ENCODE measurements around the gene CCND3. TPM values are rescaled to one million over a fixed set of nuclear protein-coding genes. Genes with fewer than 3 reads are reported as not detected.

Gene CCND3
- total RNA-seq, 4 donors from 2014 or later: 103 to 212 (median 145) TPM

DNA sequence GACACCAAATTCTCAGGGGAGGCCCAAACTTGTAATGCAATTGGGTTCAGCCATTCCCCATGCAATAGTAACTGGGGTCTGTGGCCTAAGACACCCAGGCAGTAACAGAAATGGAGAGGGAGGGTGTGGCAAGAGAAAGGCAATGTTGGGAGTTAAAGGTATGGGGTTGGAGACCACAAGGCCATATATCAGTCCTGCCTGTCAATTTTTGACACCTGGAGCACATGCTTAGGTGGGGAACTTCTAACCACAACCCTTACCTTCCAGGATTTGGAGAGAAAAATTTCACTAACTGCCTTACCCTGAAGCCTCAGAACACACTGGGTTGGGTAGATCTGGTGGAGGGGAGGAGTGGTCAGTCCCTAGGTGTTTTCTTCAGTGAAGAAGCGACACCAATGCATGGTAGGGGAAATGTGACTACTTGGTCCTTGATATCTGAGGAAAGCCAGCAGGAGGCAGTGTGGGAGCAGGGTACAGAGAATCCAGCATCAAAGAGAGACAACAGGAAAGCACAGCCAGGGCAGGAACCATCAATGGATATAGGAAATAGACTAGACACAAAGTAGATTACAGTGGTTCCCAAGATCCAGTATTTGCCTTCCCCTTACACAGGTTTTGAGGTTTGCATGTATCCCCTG is 39.6 kb downstream of the CCND3 start:
- Histone ChIP-seq H3K27me3 (no peaks in the 10 kb centered on the region), H3K4me1 (no peaks in the 10 kb centered on the region), H3K4me3 (no peak overlapping the region), H3K36me3 (peaks cover 0 to 61% of the 10 kb centered on the region in 2 donors), H3K27ac (no peak overlapping the region), H3K9me3 (no peaks in the 10 kb centered on the region)
- no CpG with 5 or more reads among the region's 1 CpG for WGBS, 2 donors (ENCODE audit: low coverage in 1 of 2)
- no peak for ATAC-seq
- TF ChIP-seq, protein P1, sequence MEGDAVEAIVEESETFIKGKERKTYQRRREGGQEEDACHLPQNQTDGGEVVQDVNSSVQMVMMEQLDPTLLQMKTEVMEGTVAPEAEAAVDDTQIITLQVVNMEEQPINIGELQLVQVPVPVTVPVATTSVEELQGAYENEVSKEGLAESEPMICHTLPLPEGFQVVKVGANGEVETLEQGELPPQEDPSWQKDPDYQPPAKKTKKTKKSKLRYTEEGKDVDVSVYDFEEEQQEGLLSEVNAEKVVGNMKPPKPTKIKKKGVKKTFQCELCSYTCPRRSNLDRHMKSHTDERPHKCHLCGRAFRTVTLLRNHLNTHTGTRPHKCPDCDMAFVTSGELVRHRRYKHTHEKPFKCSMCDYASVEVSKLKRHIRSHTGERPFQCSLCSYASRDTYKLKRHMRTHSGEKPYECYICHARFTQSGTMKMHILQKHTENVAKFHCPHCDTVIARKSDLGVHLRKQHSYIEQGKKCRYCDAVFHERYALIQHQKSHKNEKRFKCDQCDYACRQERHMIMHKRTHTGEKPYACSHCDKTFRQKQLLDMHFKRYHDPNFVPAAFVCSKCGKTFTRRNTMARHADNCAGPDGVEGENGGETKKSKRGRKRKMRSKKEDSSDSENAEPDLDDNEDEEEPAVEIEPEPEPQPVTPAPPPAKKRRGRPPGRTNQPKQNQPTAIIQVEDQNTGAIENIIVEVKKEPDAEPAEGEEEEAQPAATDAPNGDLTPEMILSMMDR (IDR thresholded peaks at IDR 0.05): peak in 1 of 4 experiments; percentile 8
- no peak for TF ChIP-seq POLR2A (IDR thresholded peaks at IDR 0.05)

- Histone ChIP-seq H3K4me3 (no peak overlapping the region), H3K27me3 (no peaks in the 10 kb centered on the region), H3K9me3 (no peaks in the 10 kb centered on the region), H3K36me3 (peaks cover 0 to 49% of the 10 kb centered on the region in 2 donors), H3K4me1 (peaks cover 3 to 7% (median 6%) of the 10 kb centered on the region in 3 donors), H3K27ac (no peak overlapping the region)
- TF ChIP-seq POLR2A (IDR thresholded peaks at IDR 0.05) (no peak), POLR2AphosphoS5 (IDR thresholded peaks at IDR 0.05) (no peak), EP300 (IDR thresholded peaks at IDR 0.05) (no peak)
- TF ChIP-seq, protein P1 (IDR thresholded peaks at IDR 0.05): no peak
- 69 to 82% methylated on average over 1 of the region's 1 CpG for WGBS, 2 donors (ENCODE audit: low coverage in 1 of 2)
- ATAC-seq: no peak
Observed at GRCh38 chr6:41900861-41901260, 40.7 kb downstream of the CCND3 start.

DNA sequence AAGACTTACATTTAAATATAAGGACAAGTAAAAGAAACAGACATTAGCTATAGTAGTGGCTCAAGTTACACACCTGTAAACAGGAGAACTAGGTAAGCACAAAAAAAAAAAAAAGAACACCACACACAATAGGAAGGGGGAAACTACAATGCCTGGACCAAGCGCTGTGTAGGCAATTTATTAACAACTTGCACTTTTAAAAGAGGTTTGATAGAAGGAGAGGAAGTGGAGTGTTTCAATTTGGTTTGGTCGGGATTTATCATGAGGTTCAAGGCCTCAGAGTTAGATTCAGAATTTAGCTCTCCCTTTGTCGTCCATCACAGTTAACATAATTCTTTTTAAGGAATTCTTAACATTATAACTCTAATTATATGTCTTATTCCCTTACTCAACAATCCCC is 45.3 kb downstream of the CCND3 start:
- peaks cover 0 to 13% of the 10 kb centered on the region in 2 donors for H3K36me3 ChIP-seq
- peak overlapping the region in 1 of 4 donors; percentile 83 for H3K27ac ChIP-seq
- no peaks in the 10 kb centered on the region for H3K27me3 ChIP-seq
- TF ChIP-seq, protein P1 (IDR thresholded peaks at IDR 0.05): no peak
- no peak for TF ChIP-seq POLR2A (IDR thresholded peaks at IDR 0.05)
- TF ChIP-seq EP300 (IDR thresholded peaks at IDR 0.05): no peak
- TF ChIP-seq POLR2AphosphoS5 (IDR thresholded peaks at IDR 0.05): no peak
- H3K4me1 ChIP-seq: peaks cover 3 to 19% (median 13%) of the 10 kb centered on the region in 3 donors
- H3K9me3 ChIP-seq: no peaks in the 10 kb centered on the region
- H3K4me3 ChIP-seq: peak overlapping the region in 1 of 2 donors; percentile 83
- 36 to 55% methylated on average over 3 of the region's 3 CpGs for WGBS, 2 donors (ENCODE audit: low coverage in 1 of 2)
- ATAC-seq: no peak

- H3K9me3 ChIP-seq: no peaks in the 10 kb centered on the region
- H3K4me1 ChIP-seq: peaks cover 3 to 19% (median 13%) of the 10 kb centered on the region in 3 donors
- WGBS, 2 donors (ENCODE audit: low coverage in 1 of 2): 2% methylated on average over 16 to 18 of the region's 55 CpGs
- H3K4me3 ChIP-seq: peak within 1 kb of the TSS; percentile 68 to 83
- H3K27ac ChIP-seq: peak within 1 kb of the TSS; percentile 26 to 87 (median 84)
- ATAC-seq: peak; percentile 98
- peaks cover 0 to 9% of the 10 kb centered on the region in 2 donors for H3K36me3 ChIP-seq
- no peaks in the 10 kb centered on the region for H3K27me3 ChIP-seq
- TF ChIP-seq EP300 (IDR thresholded peaks at IDR 0.05): no peak
- TF ChIP-seq, protein P1 (IDR thresholded peaks at IDR 0.05): no peak
- no peak for TF ChIP-seq POLR2A (IDR thresholded peaks at IDR 0.05)
- no peak for TF ChIP-seq POLR2AphosphoS5 (IDR thresholded peaks at IDR 0.05)
Observed at GRCh38 chr6:41895300-41896233, 46.0 kb downstream of the CCND3 start, which contains the start of gene USP49. TSS of gene USP49 (minus strand) at chr6:41895375. CDS start at chr6:41806983, 88,392 bp downstream.

All from gastroesophageal sphincter (tissue), 4 donors.